GM18499 (cell line): ENCODE results near the gene ULBP3.
"Not testable (repeated sequence)": the region's sequence is repeated elsewhere in the genome, so short reads cannot be mapped to it uniquely, and the experiment has no call there.

ENCODE experiments used
- ATAC-seq: cut with Tn5 transposase; IDR thresholded peaks from one replicate; pipeline ENCODE4 v1.9.1; 2021; ENCODE audit warnings: moderate number of reproducible peaks; ENCODE audit not compliant: insufficient read depth, unreplicated experiment

ULBP3 gene

DNA sequence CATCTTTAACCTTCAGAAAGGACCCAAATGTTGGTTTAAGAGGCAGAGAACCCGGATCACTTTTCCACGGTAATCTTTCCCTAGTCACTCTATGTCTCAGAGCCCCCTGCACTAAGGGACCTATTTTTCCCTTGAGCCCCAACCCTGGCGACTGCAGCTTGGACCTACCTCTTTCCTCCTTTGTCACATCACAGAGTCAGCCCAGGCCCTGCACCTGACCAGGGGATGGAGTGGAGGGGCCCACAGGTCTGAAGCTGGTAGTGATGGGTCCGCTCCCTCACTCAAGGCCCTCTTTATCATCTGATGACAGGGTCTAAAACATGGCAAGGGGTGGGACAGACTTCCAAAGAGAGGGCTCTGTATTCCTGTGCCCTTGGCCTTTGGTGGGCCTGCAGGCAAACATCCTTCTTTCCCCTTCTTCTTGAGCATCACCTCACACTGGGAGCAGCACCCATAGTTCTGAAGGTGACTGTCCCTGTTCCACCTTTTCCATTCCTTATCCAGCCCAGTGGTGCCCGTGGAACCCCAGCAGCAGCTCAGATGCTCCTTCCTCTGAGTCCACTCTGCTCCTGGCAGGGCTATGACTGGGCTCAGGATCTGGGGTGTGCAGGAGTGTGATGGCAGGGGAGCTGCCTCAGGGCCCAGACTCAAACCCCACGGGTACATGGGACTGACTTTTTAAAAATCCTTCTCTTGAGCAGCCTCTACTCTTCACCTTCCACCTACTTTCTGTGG, 49.9 kb downstream of the ULBP3 start:
- ATAC-seq, result no peak

DNA sequence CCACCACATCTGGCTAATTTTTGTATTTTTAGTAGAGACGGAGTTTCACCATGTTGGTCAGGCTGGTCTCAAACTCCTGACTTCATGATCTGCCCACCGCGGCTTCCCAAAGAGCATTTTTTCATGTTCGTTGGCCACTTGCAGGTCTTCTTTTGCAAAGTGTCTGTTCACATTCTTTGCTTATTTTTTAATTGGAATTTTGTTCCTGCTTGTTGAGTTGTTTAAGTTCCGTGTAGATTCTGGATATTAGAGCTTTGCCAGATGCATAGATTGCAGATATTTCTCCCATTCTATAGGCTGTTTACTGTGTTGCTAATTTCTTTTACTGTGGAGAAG, 51.8 kb downstream of the ULBP3 start:
- not testable (repeated sequence) for ATAC-seq

DNA sequence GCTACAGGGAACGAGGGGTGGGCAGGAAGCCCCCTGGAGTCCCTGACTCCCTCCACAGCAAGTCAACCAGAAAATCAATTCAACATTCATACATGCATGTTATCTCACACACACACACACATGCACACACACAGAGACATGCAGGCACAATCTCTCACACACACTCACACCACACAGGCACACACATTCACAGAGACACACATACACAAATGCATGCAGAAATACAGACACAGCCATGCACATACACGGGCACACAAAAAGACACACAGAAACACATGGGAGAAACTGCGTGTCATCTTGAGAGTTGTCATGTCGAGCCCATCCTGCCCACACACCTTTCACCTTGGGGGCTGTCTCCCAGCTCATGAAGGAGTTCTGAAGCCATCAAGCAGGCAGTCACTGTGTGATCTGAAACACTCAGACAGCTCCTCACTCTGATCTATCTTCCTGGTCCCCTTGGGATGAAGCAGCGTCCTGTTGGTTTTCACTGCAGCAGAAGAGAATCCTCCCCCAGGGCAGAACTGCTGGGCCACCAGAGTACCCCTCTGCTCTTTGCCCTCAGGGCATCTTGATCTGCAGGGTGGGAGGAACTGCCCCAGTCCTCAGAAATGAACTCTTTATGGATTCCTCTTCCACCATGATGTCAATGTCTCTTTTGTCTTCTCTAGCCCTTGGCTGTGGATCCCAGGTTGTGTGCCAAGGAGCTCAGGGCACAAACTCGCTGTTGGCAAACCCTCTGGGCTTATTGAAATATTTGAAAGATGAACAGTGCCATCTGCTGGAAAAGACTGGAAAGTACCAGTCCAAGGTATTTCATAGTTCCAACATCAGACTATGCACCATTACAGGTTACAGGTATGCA, 52.4 kb downstream of the ULBP3 start:
- ATAC-seq, result no peak

DNA sequence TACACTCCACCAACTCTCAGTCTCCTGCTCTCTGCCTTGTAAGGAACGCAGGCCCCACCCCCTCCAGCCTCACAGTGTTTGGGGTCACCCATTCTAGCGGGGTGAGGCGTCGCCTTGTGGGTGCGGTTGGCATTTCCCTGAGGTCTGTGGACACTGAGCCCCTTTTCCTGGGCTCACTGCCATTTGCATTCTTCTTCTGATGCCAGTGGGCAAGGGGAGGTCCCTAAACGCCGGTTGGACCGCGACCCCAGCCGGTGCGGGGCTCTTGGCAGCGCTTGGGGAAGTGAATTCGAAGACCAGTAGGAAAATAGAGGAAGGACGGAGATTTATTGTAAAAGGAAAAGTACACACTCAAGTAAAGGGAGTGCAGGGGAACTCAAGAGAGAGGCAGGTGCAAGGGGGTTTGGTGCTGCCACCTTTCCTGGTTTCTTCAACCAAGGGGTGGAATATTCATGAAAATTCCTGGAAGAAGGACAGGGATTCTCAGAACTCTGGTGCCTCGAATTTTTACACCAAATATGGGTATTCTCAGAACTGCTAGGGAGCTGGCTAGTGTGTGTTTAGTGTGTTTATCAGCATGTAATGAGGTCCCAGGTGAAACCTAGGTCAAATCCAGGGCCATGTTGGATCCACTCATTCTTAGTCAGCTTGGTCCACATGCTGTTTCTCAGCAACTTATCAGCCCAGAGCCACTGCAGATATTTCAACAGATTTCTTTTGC, 53.5 kb downstream of the ULBP3 start:
- not testable (repeated sequence) for ATAC-seq

DNA sequence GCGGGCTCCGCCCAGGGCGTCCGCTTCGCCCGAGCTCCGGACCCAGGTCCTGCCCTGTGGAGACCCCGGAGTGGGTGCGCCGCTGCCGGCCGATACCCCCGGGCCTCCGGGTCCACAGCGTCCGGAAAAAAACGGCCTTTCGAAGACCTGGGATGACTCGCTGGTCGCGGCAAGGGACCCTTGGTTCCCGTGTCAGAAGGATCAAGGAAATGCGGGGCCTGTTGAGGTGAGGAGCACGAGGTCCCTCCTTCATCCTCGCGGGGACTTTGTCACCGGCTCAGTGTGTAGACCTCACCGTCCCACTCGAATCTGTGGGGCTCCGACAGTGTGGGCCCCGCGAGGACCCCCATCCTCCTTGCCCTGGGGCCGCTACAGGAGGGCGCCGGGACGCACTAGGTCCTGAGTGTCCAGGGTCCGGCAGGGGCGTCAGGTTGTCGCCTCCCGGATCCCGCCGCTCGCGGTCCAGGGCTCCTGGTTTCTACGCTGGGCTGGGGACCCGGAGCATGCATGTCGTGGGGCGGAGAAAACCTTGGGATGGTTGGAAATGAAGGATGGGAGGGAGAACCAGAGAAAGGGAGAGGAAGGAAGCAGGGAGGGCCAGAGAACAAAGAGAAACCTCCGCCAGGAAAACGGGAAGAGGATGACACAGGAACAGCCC, 54.2 kb downstream of the ULBP3 start:
- not testable (repeated sequence) for ATAC-seq

DNA sequence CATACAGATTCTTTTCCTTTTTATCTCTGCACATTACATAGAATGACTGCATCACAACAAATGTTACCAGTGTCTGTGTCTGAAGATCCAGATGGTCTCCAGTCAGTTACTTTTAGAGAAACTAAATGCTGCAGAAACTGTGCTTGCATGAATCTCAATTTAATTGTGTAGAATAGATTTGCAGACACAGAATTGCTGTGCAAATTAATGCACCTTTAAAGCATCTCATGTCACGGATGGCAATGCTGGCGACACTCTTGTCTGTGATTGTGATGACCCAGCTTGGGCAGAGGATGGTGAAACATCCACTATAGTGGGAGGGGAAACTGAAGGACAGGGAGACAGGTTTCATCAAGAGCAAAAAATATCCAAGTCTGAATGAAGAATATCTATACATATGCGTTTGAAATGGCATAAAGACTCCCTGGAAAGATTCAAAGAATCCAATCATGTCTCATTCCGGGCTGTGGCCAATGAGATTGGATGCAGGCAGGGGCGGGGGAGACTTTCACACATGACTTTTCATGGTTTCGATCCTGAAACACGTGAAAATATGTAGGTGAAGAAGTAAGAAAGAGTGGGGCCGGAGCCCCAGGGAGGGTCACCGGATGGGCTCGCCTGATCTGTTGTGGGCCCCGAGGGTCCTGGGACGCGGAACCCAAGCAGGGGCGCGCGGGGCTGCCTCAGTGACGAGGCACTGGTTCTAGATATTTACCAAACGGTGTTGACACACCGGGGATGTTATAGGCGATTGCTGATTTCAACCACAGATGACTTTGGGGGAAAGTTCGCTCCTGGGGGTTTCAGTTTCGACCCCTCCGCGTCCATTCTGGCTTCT, 54.9 kb downstream of the ULBP3 start:
- ATAC-seq, result not testable (repeated sequence)

DNA sequence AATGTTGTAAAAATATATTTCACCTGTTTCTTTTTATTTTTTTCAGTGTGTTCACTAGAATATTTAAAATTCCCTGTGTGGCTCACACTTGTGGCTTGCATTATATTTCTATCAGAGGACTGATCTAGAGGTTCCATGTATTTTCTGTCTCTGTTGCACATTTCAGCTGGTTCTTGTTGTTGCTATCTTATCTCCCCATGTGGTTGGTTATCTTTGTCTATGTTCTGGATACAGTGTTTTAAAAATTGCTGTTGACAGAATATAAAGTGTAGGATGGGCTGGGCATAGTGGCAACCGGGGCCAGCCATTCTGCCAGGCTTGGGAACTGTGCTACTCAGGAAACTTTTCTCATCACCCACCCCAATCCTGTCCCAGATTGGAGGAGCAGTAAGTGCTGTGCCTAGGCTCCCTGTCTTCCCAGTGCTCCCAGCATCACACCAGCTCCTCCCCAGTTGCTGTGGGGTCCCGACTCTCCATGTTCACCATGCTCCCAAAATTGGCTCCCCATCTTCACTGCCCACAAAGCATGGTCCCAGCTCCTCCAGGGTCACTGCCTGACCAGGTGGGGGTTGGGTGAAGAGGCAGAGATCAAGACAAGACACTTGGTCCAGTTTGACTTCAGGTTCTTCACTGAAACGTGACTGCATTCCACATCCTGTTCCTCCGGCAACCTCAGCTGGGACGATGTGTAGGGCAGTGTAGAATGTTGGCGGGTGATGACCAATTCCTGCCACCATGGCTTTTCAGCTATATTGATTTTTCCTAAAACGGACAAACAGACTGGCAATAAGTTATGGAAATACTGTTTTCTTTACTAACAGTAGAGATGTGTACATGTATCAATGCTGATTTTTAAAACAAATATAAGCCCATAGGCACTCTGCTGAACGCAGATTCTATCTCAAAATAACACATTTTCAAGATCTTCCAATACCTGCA, 55.8 kb downstream of the ULBP3 start:
- ATAC-seq, result not testable (repeated sequence)
